B cell (primary cell): Measurements from ENCODE around the gene STEAP1B. TPM values are rescaled to one million over a fixed set of nuclear protein-coding genes. Genes with fewer than 3 reads are reported as not detected.

ENCODE experiments used
- ATAC-seq: fragments of 200-7000 bp; cut with Tn5 transposase; one replicate; pipeline ENCODE4 v1.10.0; 2021; ENCODE audit warnings: low read depth, mild to moderate bottlenecking, moderate number of reproducible peaks, moderate library complexity
- CTCF ChIA-PET: fragments of 350-600 bp; sonication (Branson Sonifier 250); formaldehyde crosslinking; loops from one replicate; lab custom pipeline; 2021; ENCODE audit warnings: antibody characterized with exemption, inconsistent platforms; lab: Charles Lee
- POLR2A ChIA-PET: fragments of 350-600 bp; sonication (Branson Sonifier 250); formaldehyde crosslinking; loops from one replicate; lab custom pipeline; 2021; ENCODE audit warnings: antibody characterized with exemption; lab: Charles Lee
- DNase-seq: peaks from one replicate; pipeline ENCODE4 v3.0.0; 2013
- H2AFZ ChIP-seq: 2 replicates; pipeline ENCODE4 v1.6.1; 2012; ENCODE audit warnings: mild to moderate bottlenecking, low read depth, low read length; ENCODE audit not compliant: insufficient read depth, poor library complexity, severe bottlenecking
- H3K27ac ChIP-seq, 2 donors: 1 replicate in 1 of 2; 2 replicates in 1 of 2; pipeline ENCODE4 v1.5.1; 2012 to 2013; ENCODE audit warnings: low read length in 2 of 2, mild to moderate bottlenecking in 2 of 2, moderate library complexity in 1 of 2
- H3K27me3 ChIP-seq, 4 experiments: fragments of 200-600 bp in 1 of 4; sonication (generic) in 1 of 4; replicated peaks in 1 of 4; 1 replicate in 2 of 4; 2 replicates in 2 of 4; pipeline versions ENCODE4 v1.6.1 to v1.7.0; 2013 to 2016; ENCODE audit warnings: low read length in 3 of 4, mild to moderate bottlenecking in 2 of 4, mixed read lengths in 1 of 4, moderate library complexity in 1 of 4; ENCODE audit not compliant: insufficient read depth in 4 of 4, control insufficient read depth in 3 of 4; ENCODE audit errors: control extremely low read depth in 1 of 4
- H3K36me3 ChIP-seq, 2 experiments: replicated peaks in 1 of 2; 1 replicate in 1 of 2; 2 replicates in 1 of 2; pipeline versions ENCODE4 v1.6.1 to v1.7.1; 2013; ENCODE audit warnings: low read length in 1 of 2; ENCODE audit not compliant: insufficient read depth in 2 of 2, control insufficient read depth in 1 of 2; ENCODE audit errors: control extremely low read depth in 1 of 2, extremely low read depth in 1 of 2
- H3K4me1 ChIP-seq, 2 donors: fragments of 200-600 bp in 1 of 2; sonication (generic) in 1 of 2; 1 replicate in 1 of 2; 2 replicates in 1 of 2; pipeline versions ENCODE4 v1.5.1 to v1.6.1; 2013 to 2017; ENCODE audit warnings: low read length in 2 of 2; ENCODE audit not compliant: control insufficient read depth in 2 of 2, insufficient read depth in 2 of 2
- H3K4me2 ChIP-seq: replicated peaks from 2 replicates; pipeline ENCODE3; 2012; ENCODE audit warnings: mild to moderate bottlenecking, low read depth, low read length; ENCODE audit not compliant: poor library complexity, severe bottlenecking
- H3K4me3 ChIP-seq, 5 experiments: fragments of 200-600 bp in 1 of 5; sonication (generic) in 1 of 5; 1 replicate in 3 of 5; 2 replicates in 2 of 5; pipeline versions ENCODE4 v1.5.1 to v1.7.0; 2011 to 2016; ENCODE audit warnings: low read length in 4 of 5, mild to moderate bottlenecking in 4 of 5, low read depth in 2 of 5, control low read depth in 1 of 5, moderate library complexity in 1 of 5; ENCODE audit not compliant: insufficient read depth in 1 of 5; ENCODE audit errors: control extremely low read depth in 1 of 5, extremely low read depth in 1 of 5
- H3K79me2 ChIP-seq: fragments of 200-600 bp; sonication (generic); one replicate; pipeline ENCODE4 v1.6.0; 2016; ENCODE audit warnings: low read length; ENCODE audit not compliant: control insufficient read depth, insufficient read depth
- H3K9ac ChIP-seq: fragments of 200-600 bp; sonication (generic); 2 replicates; pipeline ENCODE4 v1.6.1; 2017; ENCODE audit warnings: mild to moderate bottlenecking, low read length, moderate library complexity
- H3K9me3 ChIP-seq, 3 donors: one replicate each; pipeline versions ENCODE4 v1.6.1 to v1.7.1; 2013; ENCODE audit warnings: low read length in 2 of 3; ENCODE audit not compliant: control insufficient read depth in 2 of 3, insufficient read depth in 1 of 3; ENCODE audit errors: control extremely low read depth in 1 of 3
- H4K20me1 ChIP-seq: 2 replicates; pipeline ENCODE4 v1.6.0; 2012; ENCODE audit warnings: mild to moderate bottlenecking, low read length; ENCODE audit not compliant: insufficient read depth, control insufficient read depth, poor library complexity, severe bottlenecking
- H3K27ac Mint-ChIP-seq: one replicate; pipeline ENCODE4 v1.8.0; 2021; ENCODE audit warnings: mixed read lengths
- H3K27me3 Mint-ChIP-seq: one replicate; pipeline ENCODE4 v1.8.0; 2021; ENCODE audit warnings: mixed read lengths
- H3K4me1 Mint-ChIP-seq: one replicate; pipeline ENCODE4 v1.8.0; 2021; ENCODE audit warnings: mixed read lengths
- H3K4me3 Mint-ChIP-seq: one replicate; pipeline ENCODE4 v1.8.0; 2021; ENCODE audit warnings: mixed read lengths
- H3K9me3 Mint-ChIP-seq: one replicate; pipeline ENCODE4 v1.8.0; 2022; ENCODE audit warnings: mixed read lengths; ENCODE audit not compliant: insufficient read depth
- CTCF ChIP-seq: fragments of 200-600 bp; IDR thresholded peaks from one replicate; pipeline ENCODE4 v1.8.0; 2022; ENCODE audit warnings: antibody characterized with exemption, mild to moderate bottlenecking
- EZH2 ChIP-seq: IDR thresholded peaks from 2 replicates; pipeline ENCODE4 v1.6.1; 2012; ENCODE audit warnings: borderline replicate concordance, low read depth, mild to moderate bottlenecking, moderate library complexity, low read length; ENCODE audit not compliant: insufficient read depth, poor library complexity, severe bottlenecking
- WGBS: methylation state at CpG from one replicate; pipeline ENCODE4 v1.1.5; 2013; ENCODE audit warnings: missing lambda C conversion rate; ENCODE audit not compliant: insufficient coverage; 5-methylcytosine and 5-hydroxymethylcytosine counted together
- intact Hi-C: fragments of 100-400 bp; cut with micrococcal nuclease; formaldehyde crosslinking; loops from one replicate; pipeline ENCODE4 v1.10.0; 2022
- polyA plus RNA-seq: library from polyadenylated mRNA; depleted of rRNA; stranded (reverse); fragments of >200 nt; gene quantifications from 2 replicates; pipeline ENCODE4 v1.2.3, GENCODE V29; 2012
- total RNA-seq, 2 donors: library from RNA; stranded (reverse); fragments of 120-200 nt in 1 of 2; gene quantifications; 1 replicate in 1 of 2; 2 replicates in 1 of 2; pipeline versions ENCODE4 v1.2.3 to v1.2.4, GENCODE V29; 2013 to 2022

Gene STEAP1B
- total and polyA plus RNA-seq, 2 donors (not counting 1 experiment from before 2014, with no cell fraction given): 8.8 to 24.7 TPM

GRCh38 chr7:22375359-22376048 lies 124.5 kb downstream of the STEAP1B start:
- Histone ChIP-seq H3K27me3 (no peaks in the 10 kb centered on the region), H4K20me1 (no peaks in the 10 kb centered on the region), H3K4me3 (no peak overlapping the region), H3K4me1 (no peaks in the 10 kb centered on the region), H3K9me3 (no peaks in the 10 kb centered on the region), H3K27ac (no peak overlapping the region), H3K36me3 (no peaks in the 10 kb centered on the region), H3K9ac (no peak overlapping the region), H3K79me2 (no peaks in the 10 kb centered on the region), H3K4me2 (no peak overlapping the region), H2AFZ (no peak overlapping the region)
- Mint-ChIP-seq H3K4me3 (no peak overlapping the region), H3K9me3 (no peaks in the 10 kb centered on the region), H3K27ac (no peak overlapping the region), H3K4me1 (peaks cover 1% of the 10 kb centered on the region), H3K27me3 (peaks cover 8% of the 10 kb centered on the region)
- no peak for TF ChIP-seq CTCF
- TF ChIP-seq EZH2: no peak
- POLR2A ChIA-PET: no interaction called here
- CTCF ChIA-PET: no interaction called here
- 100% methylated on average over 1 of the region's 2 CpGs for WGBS
- DNase-seq (no peak), ATAC-seq (no peak)
- intact Hi-C loops: no loop called here

- Histone ChIP-seq H4K20me1 (no peaks in the 10 kb centered on the region), H3K9me3 (no peaks in the 10 kb centered on the region), H3K4me1 (no peaks in the 10 kb centered on the region), H3K36me3 (no peaks in the 10 kb centered on the region), H3K27ac (no peak overlapping the region), H3K9ac (no peak overlapping the region), H3K4me2 (no peak overlapping the region), H2AFZ (no peak overlapping the region), H3K79me2 (no peaks in the 10 kb centered on the region), H3K4me3 (no peak overlapping the region), H3K27me3 (no peaks in the 10 kb centered on the region)
- POLR2A ChIA-PET: no interaction called here
- no peak for TF ChIP-seq EZH2
- no peak for TF ChIP-seq CTCF
- DNase-seq: no peak
- CTCF ChIA-PET: interaction anchor here (0.6 to 0.8 kb wide), 2 partner anchors 47 to 1165 kb away, joined by 3 read pairs; no protein-coding TSS in a partner anchor
- H3K9me3 Mint-ChIP-seq: no peaks in the 10 kb centered on the region
- 100% methylated on average over 2 of the region's 2 CpGs for WGBS
- peaks cover 1% of the 10 kb centered on the region for H3K4me1 Mint-ChIP-seq
- H3K27ac Mint-ChIP-seq: no peak overlapping the region
- H3K27me3 Mint-ChIP-seq: peaks cover 3% of the 10 kb centered on the region
- ATAC-seq: no peak
- H3K4me3 Mint-ChIP-seq: no peak overlapping the region
- intact Hi-C loops: no loop called here
Observed at GRCh38 chr7:22373911-22374310, 126.1 kb downstream of the STEAP1B start.
